Panc1 (cell line): Measurements from ENCODE around the gene MAP7D3. TPM values are rescaled to one million over a fixed set of nuclear protein-coding genes. Genes with fewer than 3 reads are reported as not detected.
"Not testable (repeated sequence)": the region's sequence is repeated elsewhere in the genome, so short reads cannot be mapped to it uniquely, and the experiment has no call there.

Experiments used
- ATAC-seq: fragments of 200-7000 bp; cut with Tn5 transposase; 2 replicates; pipeline ENCODE4 v1.9.1; 2020; ENCODE audit warnings: mild to moderate bottlenecking, moderate library complexity
- BruUV-seq: library from RNA; stranded (reverse); fragments of 400-500 nt; replicated peaks from 2 replicates; lab custom pipeline; 2021; lab: Mats Ljungman, UMichigan
- CTCF ChIA-PET: fragments of 300-600 bp; sonication (Branson Sonifier 250); formaldehyde crosslinking; loops from one replicate; lab custom pipeline; 2022; ENCODE audit warnings: antibody characterized with exemption; lab: Charles Lee
- POLR2A ChIA-PET: fragments of 300-600 bp; sonication (Branson Sonifier 250); formaldehyde crosslinking; loops from one replicate; lab custom pipeline; 2022; ENCODE audit warnings: antibody characterized with exemption; lab: Charles Lee
- DNase-seq: peaks from one replicate; pipeline ENCODE4 v3.0.0-alpha.2; 2010; ENCODE audit warnings: low read depth, low spot score
- H3K27ac ChIP-seq: 2 replicates; pipeline ENCODE4 v1.5.1; 2011; ENCODE audit warnings: mild to moderate bottlenecking, low read length, inconsistent platforms
- H3K27me3 ChIP-seq: fragments of 200-500 bp; sonication (Bioruptor generic); 2 replicates; pipeline ENCODE4 v1.6.0; 2014; ENCODE audit warnings: low read length, inconsistent platforms; ENCODE audit not compliant: control insufficient read depth, insufficient read depth
- H3K36me3 ChIP-seq: fragments of 200-500 bp; sonication (Bioruptor generic); 2 replicates; pipeline ENCODE4 v1.5.1; 2014; ENCODE audit warnings: inconsistent platforms, mild to moderate bottlenecking, low read length, moderate library complexity; ENCODE audit not compliant: control insufficient read depth, insufficient read depth
- H3K4me1 ChIP-seq: 2 replicates; pipeline ENCODE4 v1.5.1; 2011; ENCODE audit warnings: inconsistent platforms, mild to moderate bottlenecking, low read length, moderate library complexity; ENCODE audit not compliant: control insufficient read depth, insufficient read depth
- H3K4me3 ChIP-seq, 2 experiments: 2 replicates each; pipeline ENCODE4 v1.5.1; 2011 to 2012; ENCODE audit warnings: low read depth in 2 of 2, low read length in 2 of 2, mild to moderate bottlenecking in 2 of 2, inconsistent platforms in 1 of 2, moderate library complexity in 1 of 2
- H3K9me3 ChIP-seq: fragments of 200-500 bp; sonication (Bioruptor generic); 2 replicates; pipeline ENCODE4 v1.5.1; 2014; ENCODE audit warnings: low read depth, mild to moderate bottlenecking, inconsistent platforms, low read length, moderate library complexity; ENCODE audit not compliant: control insufficient read depth, insufficient read depth
- POLR2AphosphoS5 ChIP-seq: IDR thresholded peaks from 2 replicates; pipeline ENCODE4 v1.6.1; 2012; ENCODE audit warnings: mild to moderate bottlenecking, low read depth, low read length, moderate library complexity
- SIN3A ChIP-seq: IDR thresholded peaks from 2 replicates; pipeline ENCODE4 v1.6.1; 2012; ENCODE audit warnings: low read depth, mild to moderate bottlenecking, low read length, moderate library complexity, borderline replicate concordance; ENCODE audit not compliant: insufficient read depth
- TCF7L2 ChIP-seq: IDR thresholded peaks from 2 replicates; pipeline ENCODE4 v1.6.1; 2011; ENCODE audit warnings: mild to moderate bottlenecking, low read depth, low read length, inconsistent platforms
- in situ Hi-C: cut with HindIII; loops from 2 replicates; pipeline ENCODE4 v1.10.0; 2016; ENCODE audit warnings: low sequenced_read_pairs, low pct_unique_long_range_greater_than_20kb
- intact Hi-C: fragments of 100-400 bp; cut with micrococcal nuclease; formaldehyde crosslinking; loops from one replicate; pipeline ENCODE4 v1.10.0; 2022; ENCODE audit not compliant: unreplicated experiment
- total RNA-seq: library from RNA; stranded (reverse); gene quantifications from one replicate; pipeline ENCODE4 v1.2.1, GENCODE V29; 2021; ENCODE audit not compliant: unreplicated experiment
- TF ChIP-seq, protein P1 (sequence below): fragments of 450-650 bp; IDR thresholded peaks from 2 replicates; pipeline ENCODE4 v1.5.1; 2017; ENCODE audit warnings: mild to moderate bottlenecking
- TF ChIP-seq, protein P2 (sequence below), 2 experiments: IDR thresholded peaks; 2 replicates each; pipeline ENCODE4 v1.6.1; 2011 to 2012; ENCODE audit warnings: low read depth in 2 of 2, control low read depth in 1 of 2, low read length in 1 of 2, mild to moderate bottlenecking in 1 of 2, moderate library complexity in 1 of 2; ENCODE audit not compliant: insufficient read depth in 1 of 2

Gene MAP7D3
- total RNA-seq, 1 experiment from 2014 or later, result 23.3 TPM

DNA sequence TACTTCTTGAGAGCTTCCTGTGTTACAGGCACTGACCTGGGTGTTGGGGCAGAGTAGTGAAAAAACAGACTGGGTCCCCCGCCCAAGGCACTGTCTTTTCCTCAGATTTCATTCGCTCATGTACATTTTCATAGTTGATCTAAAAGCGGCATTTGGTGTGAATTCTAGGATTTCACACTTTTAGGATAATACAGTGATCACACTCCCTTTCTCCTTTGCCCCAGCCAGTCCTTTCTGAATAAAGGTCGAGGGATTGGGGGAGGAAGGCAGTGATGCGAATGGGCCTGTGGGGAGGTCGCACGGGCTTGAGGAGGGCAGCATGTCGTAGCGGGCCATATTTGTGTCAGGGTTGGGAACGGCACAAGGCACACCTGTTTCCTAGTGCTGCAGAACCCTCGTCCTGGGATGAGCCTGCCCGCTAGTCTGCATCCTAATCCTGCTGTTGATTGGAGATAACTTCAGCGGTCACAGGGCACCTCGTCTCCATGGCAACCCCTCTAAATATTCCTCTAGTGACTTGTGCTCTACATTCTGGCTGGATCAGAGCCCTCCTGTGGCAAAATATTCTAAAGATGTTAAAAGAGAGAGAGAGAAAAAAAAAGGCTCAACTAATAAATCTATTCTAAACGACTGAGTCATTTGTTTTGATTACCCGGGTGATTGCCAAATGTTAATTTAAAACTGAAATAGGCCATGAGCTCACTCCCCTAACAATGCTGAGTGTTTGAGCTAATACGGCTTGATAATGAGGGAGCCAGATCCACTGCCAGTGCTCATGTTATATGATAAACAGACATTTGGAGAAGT, 82.1 kb downstream of the MAP7D3 start:
- Histone ChIP-seq H3K36me3 (no peaks in the 10 kb centered on the region), H3K4me3 (no peak overlapping the region), H3K27me3 (no peaks in the 10 kb centered on the region), H3K9me3 (no peaks in the 10 kb centered on the region), H3K4me1 (no peaks in the 10 kb centered on the region; the same call in 1 of the 2 replicates), H3K27ac (no peak overlapping the region)
- no TSS peak for BruUV-seq
- intact Hi-C loops, result no loop called here
- DNase-seq (no peak), ATAC-seq (no peak)
- TF ChIP-seq, protein P1, sequence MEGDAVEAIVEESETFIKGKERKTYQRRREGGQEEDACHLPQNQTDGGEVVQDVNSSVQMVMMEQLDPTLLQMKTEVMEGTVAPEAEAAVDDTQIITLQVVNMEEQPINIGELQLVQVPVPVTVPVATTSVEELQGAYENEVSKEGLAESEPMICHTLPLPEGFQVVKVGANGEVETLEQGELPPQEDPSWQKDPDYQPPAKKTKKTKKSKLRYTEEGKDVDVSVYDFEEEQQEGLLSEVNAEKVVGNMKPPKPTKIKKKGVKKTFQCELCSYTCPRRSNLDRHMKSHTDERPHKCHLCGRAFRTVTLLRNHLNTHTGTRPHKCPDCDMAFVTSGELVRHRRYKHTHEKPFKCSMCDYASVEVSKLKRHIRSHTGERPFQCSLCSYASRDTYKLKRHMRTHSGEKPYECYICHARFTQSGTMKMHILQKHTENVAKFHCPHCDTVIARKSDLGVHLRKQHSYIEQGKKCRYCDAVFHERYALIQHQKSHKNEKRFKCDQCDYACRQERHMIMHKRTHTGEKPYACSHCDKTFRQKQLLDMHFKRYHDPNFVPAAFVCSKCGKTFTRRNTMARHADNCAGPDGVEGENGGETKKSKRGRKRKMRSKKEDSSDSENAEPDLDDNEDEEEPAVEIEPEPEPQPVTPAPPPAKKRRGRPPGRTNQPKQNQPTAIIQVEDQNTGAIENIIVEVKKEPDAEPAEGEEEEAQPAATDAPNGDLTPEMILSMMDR, result no peak
- TF ChIP-seq TCF7L2 (no peak), SIN3A (no peak), POLR2AphosphoS5 (no peak)
- TF ChIP-seq, protein P2, sequence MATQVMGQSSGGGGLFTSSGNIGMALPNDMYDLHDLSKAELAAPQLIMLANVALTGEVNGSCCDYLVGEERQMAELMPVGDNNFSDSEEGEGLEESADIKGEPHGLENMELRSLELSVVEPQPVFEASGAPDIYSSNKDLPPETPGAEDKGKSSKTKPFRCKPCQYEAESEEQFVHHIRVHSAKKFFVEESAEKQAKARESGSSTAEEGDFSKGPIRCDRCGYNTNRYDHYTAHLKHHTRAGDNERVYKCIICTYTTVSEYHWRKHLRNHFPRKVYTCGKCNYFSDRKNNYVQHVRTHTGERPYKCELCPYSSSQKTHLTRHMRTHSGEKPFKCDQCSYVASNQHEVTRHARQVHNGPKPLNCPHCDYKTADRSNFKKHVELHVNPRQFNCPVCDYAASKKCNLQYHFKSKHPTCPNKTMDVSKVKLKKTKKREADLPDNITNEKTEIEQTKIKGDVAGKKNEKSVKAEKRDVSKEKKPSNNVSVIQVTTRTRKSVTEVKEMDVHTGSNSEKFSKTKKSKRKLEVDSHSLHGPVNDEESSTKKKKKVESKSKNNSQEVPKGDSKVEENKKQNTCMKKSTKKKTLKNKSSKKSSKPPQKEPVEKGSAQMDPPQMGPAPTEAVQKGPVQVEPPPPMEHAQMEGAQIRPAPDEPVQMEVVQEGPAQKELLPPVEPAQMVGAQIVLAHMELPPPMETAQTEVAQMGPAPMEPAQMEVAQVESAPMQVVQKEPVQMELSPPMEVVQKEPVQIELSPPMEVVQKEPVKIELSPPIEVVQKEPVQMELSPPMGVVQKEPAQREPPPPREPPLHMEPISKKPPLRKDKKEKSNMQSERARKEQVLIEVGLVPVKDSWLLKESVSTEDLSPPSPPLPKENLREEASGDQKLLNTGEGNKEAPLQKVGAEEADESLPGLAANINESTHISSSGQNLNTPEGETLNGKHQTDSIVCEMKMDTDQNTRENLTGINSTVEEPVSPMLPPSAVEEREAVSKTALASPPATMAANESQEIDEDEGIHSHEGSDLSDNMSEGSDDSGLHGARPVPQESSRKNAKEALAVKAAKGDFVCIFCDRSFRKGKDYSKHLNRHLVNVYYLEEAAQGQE (IDR thresholded peaks at IDR 0.05; ENCODE audit: insufficient read depth in 1 of 2, low read depth in 2 of 2, low read length in 1 of 2), result no peak
- ChIA-PET POLR2A (no interaction called here), CTCF (no interaction called here)
- in situ Hi-C loops, result no loop called here

DNA sequence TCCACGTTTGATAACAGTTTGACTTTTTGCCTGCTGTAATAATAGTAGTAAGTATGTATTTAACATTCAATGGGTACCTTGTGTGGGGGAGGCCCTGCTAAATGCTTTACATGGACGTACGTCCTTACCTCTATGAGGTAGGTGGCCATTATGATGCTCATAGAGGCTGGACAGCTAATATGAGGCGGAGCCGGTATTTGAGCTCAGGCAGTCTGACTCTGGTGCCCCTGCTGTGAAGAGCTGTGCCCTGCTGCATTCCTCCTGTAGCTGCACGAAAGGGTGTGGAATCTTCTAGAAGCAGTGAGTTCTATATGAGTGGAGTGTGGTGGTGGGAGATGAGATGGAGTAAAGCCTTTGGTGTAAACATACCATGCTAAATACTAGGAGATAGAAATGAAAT, 83.2 kb downstream of the MAP7D3 start:
- H3K27me3 ChIP-seq, DNase-seq, H3K4me3 ChIP-seq, POLR2A ChIA-PET, in situ Hi-C loops, BruUV-seq, ATAC-seq, H3K27ac ChIP-seq, CTCF ChIA-PET, H3K9me3 ChIP-seq, intact Hi-C loops, H3K4me1 ChIP-seq, H3K36me3 ChIP-seq: not testable (repeated sequence)
